Ishikawa (cell line): ENCODE measurements around the gene AUTS2.

Experiments
- CEBPB ChIP-seq: IDR thresholded peaks from 2 replicates; pipeline ENCODE4 v1.6.1; 2012
- CREB1 ChIP-seq: IDR thresholded peaks from 2 replicates; pipeline ENCODE4 v1.6.1; 2012; ENCODE audit warnings: low read depth
- EGR1 ChIP-seq: IDR thresholded peaks from 2 replicates; pipeline ENCODE4 v1.6.1; 2012
- EP300 ChIP-seq: IDR thresholded peaks from 2 replicates; pipeline ENCODE4 v1.6.1; 2012; ENCODE audit warnings: borderline replicate concordance
- FOXM1 ChIP-seq: IDR thresholded peaks from 2 replicates; pipeline ENCODE4 v1.6.1; 2012; ENCODE audit warnings: low read depth, borderline replicate concordance
- MAX ChIP-seq: IDR thresholded peaks from 2 replicates; pipeline ENCODE4 v1.6.1; 2012
- NFIC ChIP-seq: IDR thresholded peaks from 2 replicates; pipeline ENCODE4 v1.6.1; 2012
- RAD21 ChIP-seq: IDR thresholded peaks from 2 replicates; pipeline ENCODE4 v1.6.1; 2012; ENCODE audit warnings: low read depth
- REST ChIP-seq: IDR thresholded peaks from 2 replicates; pipeline ENCODE4 v1.6.1; 2012; ENCODE audit warnings: low read depth, mild to moderate bottlenecking
- TAF1 ChIP-seq: IDR thresholded peaks from 2 replicates; pipeline ENCODE4 v1.6.1; 2012; ENCODE audit warnings: low read depth, mild to moderate bottlenecking
- TCF12 ChIP-seq: IDR thresholded peaks from 2 replicates; pipeline ENCODE4 v1.6.1; 2012; ENCODE audit warnings: low read depth
- TEAD4 ChIP-seq: IDR thresholded peaks from 2 replicates; pipeline ENCODE4 v1.6.1; 2012
- USF1 ChIP-seq: IDR thresholded peaks from 2 replicates; pipeline ENCODE4 v1.6.1; 2012
- YY1 ChIP-seq: IDR thresholded peaks from 2 replicates; pipeline ENCODE4 v1.6.1; 2012; ENCODE audit warnings: low read depth
- ZBTB7A ChIP-seq: IDR thresholded peaks from 2 replicates; pipeline ENCODE4 v1.6.1; 2012; ENCODE audit warnings: low read depth

The AUTS2 gene

GRCh38 chr7:70635633-70636032, 1037.4 kb downstream of the AUTS2 start:
- TF ChIP-seq NFIC: no peak
- no peak for TF ChIP-seq RAD21
- TF ChIP-seq ZBTB7A: no peak
- no peak for TF ChIP-seq TAF1
- no peak for TF ChIP-seq MAX
- TF ChIP-seq CREB1: no peak
- TF ChIP-seq REST: no peak
- no peak for TF ChIP-seq USF1
- TF ChIP-seq TEAD4: no peak
- TF ChIP-seq TCF12: no peak
- TF ChIP-seq EGR1: no peak
- TF ChIP-seq YY1: no peak
- no peak for TF ChIP-seq CEBPB
- TF ChIP-seq EP300: no peak
- TF ChIP-seq FOXM1: no peak

GRCh38 chr7:70636169-70636568, 1037.9 kb downstream of the AUTS2 start:
- TF ChIP-seq YY1: no peak
- TF ChIP-seq RAD21: no peak
- no peak for TF ChIP-seq CEBPB
- no peak for TF ChIP-seq EGR1
- no peak for TF ChIP-seq TAF1
- no peak for TF ChIP-seq REST
- no peak for TF ChIP-seq NFIC
- no peak for TF ChIP-seq EP300
- TF ChIP-seq USF1: no peak

GRCh38 chr7:70637726-70638125, 1039.5 kb downstream of the AUTS2 start:
- TF ChIP-seq YY1 (no peak), TEAD4 (no peak), REST (no peak), NFIC (no peak), CEBPB (no peak), EGR1 (no peak), FOXM1 (no peak), TAF1 (no peak), ZBTB7A (no peak), EP300 (no peak), TCF12 (no peak), CREB1 (no peak), RAD21 (no peak), MAX (no peak), USF1 (no peak)

- no peak for TF ChIP-seq FOXM1
- no peak for TF ChIP-seq CREB1
- no peak for TF ChIP-seq YY1
- no peak for TF ChIP-seq RAD21
- no peak for TF ChIP-seq EP300
- no peak for TF ChIP-seq CEBPB
- no peak for TF ChIP-seq MAX
- TF ChIP-seq TAF1: no peak
- TF ChIP-seq NFIC: no peak
- TF ChIP-seq TCF12: no peak
- TF ChIP-seq REST: no peak
- TF ChIP-seq TEAD4: no peak
Observed at GRCh38 chr7:70638158-70639107, 1040.2 kb downstream of the AUTS2 start.
